Activated CD8-positive, alpha-beta memory T cell treated with anti-CD3 and anti-CD28 coated beads for 36 hours (primary cell): Measurements from ENCODE around the gene NCR2. TPM values are rescaled to one million over a fixed set of nuclear protein-coding genes. Genes with fewer than 3 reads are reported as not detected.

ENCODE experiments used
- CTCF ChIA-PET: fragments of 350-600 bp; sonication (Branson Sonifier 250); formaldehyde crosslinking; loops from one replicate; lab custom pipeline; 2021; ENCODE audit warnings: antibody characterized with exemption; lab: Charles Lee
- POLR2A ChIA-PET: fragments of 350-600 bp; sonication (Branson Sonifier 250); formaldehyde crosslinking; loops from one replicate; lab custom pipeline; 2021; ENCODE audit warnings: antibody characterized with exemption; lab: Charles Lee
- total RNA-seq, 2 experiments: library from RNA; stranded (reverse); gene quantifications; one replicate each; pipeline ENCODE4 v1.2.3, GENCODE V29; 2021

NCR2 gene
- total RNA-seq, 2 experiments from 2014 or later, result not detected

GRCh38 chr6:41348934-41349333, 13.5 kb downstream of the NCR2 start:
- ChIA-PET CTCF (interaction anchor here (1.2 to 1.8 kb wide), 2 partner anchors 19 to 76 kb away, joined by 3 to 6 read pairs; no protein-coding TSS in a partner anchor), POLR2A (no interaction called here)

DNA sequence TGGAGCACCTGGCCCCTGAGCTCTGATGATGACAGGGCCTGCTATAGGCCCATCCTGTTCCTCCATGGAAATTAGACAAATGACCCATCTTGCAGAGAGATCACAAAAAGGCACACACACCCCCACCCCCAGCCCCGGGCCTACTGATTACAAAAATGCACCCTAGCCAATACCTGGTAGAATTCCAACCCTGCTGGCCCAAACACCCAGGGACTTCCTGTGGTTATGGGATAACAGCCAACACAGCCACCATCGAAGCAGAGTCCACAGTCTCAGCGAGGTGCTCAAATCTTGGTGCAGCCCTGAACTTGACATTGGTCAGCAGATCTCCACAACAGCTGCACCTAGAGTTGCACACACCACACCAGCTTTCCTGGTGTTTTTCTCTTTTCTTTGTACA, 17.0 kb downstream of the NCR2 start:
- ChIA-PET POLR2A (no interaction called here), CTCF (no interaction called here)

DNA sequence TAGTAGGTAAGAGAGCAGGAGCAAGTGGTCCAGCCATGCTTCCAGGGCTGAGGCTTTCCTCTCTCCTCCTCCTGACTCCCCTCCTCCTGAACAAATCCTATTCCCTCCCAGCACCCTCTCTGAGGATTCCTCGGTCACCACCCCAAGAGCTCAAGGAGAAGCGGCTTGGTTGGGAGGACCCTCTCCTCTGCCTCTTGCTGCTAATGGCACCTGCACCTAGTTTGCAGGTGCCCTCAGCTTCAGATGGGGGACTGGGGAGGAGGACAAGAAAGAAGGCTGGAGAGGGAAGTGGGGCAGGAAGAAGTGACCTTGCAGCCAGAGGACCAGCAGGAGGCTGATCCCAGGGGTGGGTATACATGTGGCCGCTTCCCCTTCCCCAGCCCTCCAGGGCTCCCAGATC, 17.5 kb downstream of the NCR2 start:
- POLR2A ChIA-PET, result no interaction called here
- CTCF ChIA-PET, result no interaction called here

DNA sequence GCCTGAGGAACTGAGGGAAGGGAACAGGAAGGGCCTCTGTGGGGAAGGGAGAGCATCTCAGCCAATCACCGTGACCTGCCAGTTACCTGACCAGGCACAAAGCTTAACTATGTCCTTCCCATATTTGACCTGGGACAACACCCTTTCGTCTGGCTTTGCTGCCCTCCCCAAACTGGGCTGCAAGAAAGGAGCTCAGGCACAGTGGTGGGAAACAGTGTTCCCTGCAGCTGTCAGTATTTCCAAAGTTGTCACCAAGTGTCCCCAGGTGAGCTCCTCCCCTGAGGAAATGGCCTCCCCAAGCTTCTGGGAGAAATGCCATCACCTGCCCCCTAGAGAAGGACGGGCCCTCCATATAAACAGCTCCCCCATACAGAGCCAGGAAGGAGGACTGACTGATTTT, 17.9 kb downstream of the NCR2 start:
- ChIA-PET CTCF (no interaction called here), POLR2A (no interaction called here)

- CTCF ChIA-PET, result no interaction called here
These were observed 20.5 kb downstream of the NCR2 start for GRCh38 chr6:41355952-41356351.

GRCh38 chr6:41356825-41357224, 21.4 kb downstream of the NCR2 start:
- ChIA-PET CTCF (no interaction called here), POLR2A (no interaction called here)

More at GRCh38 chr6:41355952-41356351, 20.5 kb downstream of the NCR2 start:
- POLR2A ChIA-PET, result no interaction called here

DNA sequence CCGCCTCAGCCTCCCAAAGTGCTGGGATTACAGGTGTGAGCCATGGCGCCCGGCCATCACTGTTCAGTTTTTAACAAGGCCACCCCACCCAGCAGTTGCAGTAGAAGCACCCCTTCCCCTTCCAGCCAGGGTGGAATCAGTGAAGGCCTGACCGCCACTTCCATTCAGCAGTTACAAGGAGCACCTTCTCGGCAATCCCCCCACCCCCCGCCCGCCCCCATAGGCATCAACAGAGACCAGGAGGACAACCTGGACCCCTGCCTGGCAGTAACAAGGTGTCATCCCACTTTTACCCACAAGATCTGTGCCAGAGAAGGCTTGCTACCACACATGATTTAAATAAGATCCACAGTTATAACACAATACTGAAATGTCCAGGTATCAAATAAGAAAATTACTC, 23.1 kb downstream of the NCR2 start:
- POLR2A ChIA-PET, result no interaction called here
- CTCF ChIA-PET, result no interaction called here

GRCh38 chr6:41359617-41360313, 24.4 kb downstream of the NCR2 start:
- POLR2A ChIA-PET, result no interaction called here
- CTCF ChIA-PET, result no interaction called here

DNA sequence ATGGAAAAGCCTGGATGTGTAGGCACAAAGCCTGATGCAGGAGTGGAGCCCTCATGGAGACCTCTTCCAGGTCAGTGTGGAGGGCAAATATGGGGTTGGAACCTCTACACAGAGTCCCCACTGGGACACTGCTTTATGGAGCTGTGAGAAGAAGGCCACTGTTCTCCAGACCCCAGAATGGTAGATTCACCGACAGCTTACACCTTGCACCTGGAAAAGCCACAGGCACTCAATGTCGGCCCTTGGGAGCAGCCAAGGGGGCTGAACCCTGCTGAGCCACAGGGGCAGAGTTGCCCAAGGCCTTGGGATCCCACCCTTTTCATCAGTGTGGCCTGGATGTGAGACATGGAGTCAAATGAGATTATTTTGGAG, 24.9 kb downstream of the NCR2 start:
- CTCF ChIA-PET, result no interaction called here
- POLR2A ChIA-PET, result no interaction called here

DNA sequence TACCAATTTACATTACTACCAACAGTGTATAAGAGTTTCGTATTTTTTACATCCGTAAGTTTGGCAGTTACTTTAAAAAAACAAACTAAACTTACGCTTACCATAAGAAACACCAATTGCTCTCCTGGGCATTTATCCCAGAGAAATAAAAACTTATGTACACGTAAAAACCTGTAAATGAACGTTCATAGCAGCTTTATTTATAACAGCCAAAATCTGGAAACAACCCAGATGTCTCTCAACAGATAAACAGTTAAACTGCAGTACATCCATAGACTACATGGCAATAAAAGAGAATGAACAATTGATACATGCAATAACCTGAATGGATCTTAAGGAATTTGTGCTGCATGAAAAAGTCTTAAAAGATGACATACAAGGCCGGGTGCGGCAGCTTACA, 30.7 kb downstream of the NCR2 start:
- POLR2A ChIA-PET, result no interaction called here
- CTCF ChIA-PET, result interaction anchor here (1.3 kb wide), 1 partner anchor 317 kb away, joined by 5 read pairs; no protein-coding TSS in a partner anchor

DNA sequence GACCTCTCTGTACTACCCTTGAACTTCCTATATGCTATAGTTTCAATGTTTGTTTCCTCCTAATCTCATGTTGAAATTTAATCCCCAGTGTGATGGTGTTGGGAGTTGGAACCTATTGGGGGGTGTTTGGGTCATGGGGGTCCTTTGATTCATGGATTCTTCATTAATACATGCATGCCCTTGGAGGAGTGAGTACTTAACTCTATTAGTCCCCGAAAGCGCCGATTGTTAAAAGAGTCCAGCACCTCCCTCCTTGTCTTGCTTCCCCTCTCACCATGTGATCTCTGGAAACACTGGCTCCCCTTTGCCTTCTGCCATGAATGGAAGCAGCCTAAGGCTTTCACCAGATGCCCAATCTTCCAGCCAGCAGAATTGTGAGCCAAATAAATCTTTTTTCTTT, 31.7 kb downstream of the NCR2 start:
- CTCF ChIA-PET, result interaction anchor here (0.9 to 3.5 kb wide), 6 partner anchors 10 to 318 kb away, joined by 3 to 25 read pairs (median 4); partner anchors contain the start of gene NCR2
- POLR2A ChIA-PET, result no interaction called here

DNA sequence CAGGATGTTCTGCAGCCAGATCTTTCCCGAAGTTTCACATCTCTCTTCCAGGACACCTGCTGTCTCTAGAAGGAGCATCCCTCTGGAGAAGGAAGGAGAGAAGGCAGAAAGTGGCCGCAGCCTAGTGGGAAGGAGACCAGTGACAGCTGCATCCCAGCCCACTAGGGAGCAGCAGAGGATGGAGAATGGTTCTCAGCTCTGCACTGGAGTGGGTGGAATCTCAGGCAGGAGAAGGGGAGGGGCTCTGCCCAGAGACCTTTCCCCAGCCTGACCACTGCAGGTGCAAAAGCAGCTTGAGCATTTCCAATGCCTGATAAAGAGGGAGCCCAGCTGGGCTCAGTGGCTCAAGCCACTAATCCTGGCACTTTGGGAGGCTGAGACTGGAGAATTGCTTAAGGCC, 32.3 kb downstream of the NCR2 start:
- ChIA-PET POLR2A (no interaction called here), CTCF (interaction anchor here (0.9 to 3.5 kb wide), 15 partner anchors 9 to 317 kb away, joined by 3 to 25 read pairs (median 3); partner anchors contain the start of gene NCR2)

DNA sequence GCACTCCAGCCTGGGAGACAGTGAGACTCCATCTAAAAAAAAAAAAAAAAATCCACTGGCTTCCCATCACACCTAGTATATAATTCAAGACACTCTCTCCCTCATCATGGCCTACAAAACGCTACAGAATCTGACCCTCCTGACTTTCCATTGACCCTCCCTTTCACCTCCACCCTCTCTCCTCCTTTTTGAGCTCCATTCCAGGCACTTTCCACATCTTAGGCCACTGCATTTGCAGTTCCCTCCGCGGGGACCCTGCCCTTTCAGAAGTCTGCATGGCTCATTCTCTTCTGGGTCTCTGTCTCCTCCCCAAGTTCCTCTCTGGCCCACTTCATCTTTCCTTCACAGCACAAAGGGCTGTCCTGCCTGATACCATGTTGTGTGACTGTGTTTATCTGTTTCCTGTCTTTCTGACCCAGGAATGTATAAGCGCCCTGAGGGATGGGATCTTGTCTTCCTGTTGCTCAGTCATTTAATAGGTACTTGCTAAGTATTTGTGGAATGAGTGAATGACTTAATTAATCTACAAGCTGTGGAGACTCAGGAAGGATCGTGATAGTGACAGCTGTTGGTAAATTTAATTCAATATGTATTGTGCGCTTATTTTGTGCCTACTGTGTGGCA, 35.2 kb downstream of the NCR2 start:
- POLR2A ChIA-PET, result no interaction called here
- CTCF ChIA-PET, result interaction anchor here (0.6 to 3.5 kb wide), 5 partner anchors 37 to 314 kb away, joined by 3 to 21 read pairs (median 3); partner anchors contain the start of gene NCR2

- CTCF ChIA-PET, result interaction anchor here (2.4 kb wide), 1 partner anchor 313 kb away, joined by 9 read pairs; no protein-coding TSS in a partner anchor
- POLR2A ChIA-PET, result interaction anchor here (0.9 kb wide), 1 partner anchor 312 kb away, joined by 3 read pairs; no protein-coding TSS in a partner anchor
These were observed 36.1 kb downstream of the NCR2 start for GRCh38 chr6:41371461-41371991.

- ChIA-PET CTCF (interaction anchor here (2.4 kb wide), 1 partner anchor 312 kb away, joined by 9 read pairs; no protein-coding TSS in a partner anchor), POLR2A (interaction anchor here (0.9 kb wide), 1 partner anchor 311 kb away, joined by 3 read pairs; no protein-coding TSS in a partner anchor)
These were observed 36.8 kb downstream of the NCR2 start for GRCh38 chr6:41371992-41372831.

DNA sequence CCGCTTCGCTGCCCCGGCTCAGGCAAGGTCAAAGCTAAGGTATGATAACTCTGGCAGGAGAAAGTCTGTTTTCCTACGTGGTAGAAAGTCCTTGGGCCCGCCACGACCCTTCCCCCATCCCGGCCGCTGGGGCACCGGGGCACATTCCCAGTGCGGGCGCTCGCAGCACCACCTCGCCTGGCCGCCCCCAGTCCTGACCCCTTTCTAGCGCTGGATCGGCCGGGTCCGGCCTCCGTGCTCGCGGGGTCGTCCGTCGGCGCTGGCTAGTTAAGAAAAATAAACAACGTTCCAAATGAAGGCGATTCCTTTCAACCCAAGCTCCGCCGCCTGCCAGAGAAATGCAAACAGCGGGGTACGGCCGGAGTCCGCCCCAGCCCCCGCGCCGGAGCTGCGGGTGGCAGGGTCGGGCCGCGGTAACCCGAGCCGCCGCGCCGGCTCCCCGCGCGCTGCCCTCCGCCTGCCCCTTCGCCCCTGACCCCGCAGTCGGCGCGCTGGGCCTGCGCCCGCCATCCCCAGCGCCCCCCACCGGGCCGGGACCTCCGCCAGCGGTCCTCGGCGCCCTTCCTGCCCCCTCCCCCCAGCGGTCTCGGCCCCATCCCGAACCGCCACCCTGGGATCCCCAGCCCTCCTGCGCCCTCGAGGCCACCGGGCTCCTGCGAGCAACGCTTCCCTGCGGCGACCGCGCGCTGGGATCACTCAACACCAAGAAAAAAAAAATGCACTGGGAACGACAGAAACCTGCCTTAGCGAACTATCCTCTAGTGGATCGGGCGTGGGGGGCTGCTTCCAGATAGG, 37.6 kb downstream of the NCR2 start:
- POLR2A ChIA-PET, result no interaction called here

DNA sequence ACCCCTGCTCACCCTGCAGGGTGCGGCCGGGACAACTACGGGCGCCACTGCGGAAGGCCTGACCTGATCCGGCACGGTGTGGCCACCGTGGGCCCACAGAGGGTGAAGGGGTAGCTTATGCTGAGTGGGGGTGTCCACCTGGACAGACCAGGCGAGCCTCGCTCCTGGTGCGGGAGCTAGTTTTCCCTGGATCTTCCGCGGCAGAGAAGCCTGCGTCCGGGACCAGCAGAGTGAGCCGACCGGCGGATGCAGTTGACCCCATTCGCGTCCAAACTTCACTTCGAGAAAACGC, 38.2 kb downstream of the NCR2 start:
- POLR2A ChIA-PET, result no interaction called here

More for the DNA sequence above, 37.6 kb downstream of the NCR2 start:
- CTCF ChIA-PET, result no interaction called here

GRCh38 chr6:41373919-41374617, 38.7 kb downstream of the NCR2 start:
- POLR2A ChIA-PET, result no interaction called here
- CTCF ChIA-PET, result interaction anchor here (0.8 to 1.4 kb wide), 2 partner anchors 9 to 309 kb away, joined by 3 to 4 read pairs; no protein-coding TSS in a partner anchor

More for the DNA sequence above, 38.2 kb downstream of the NCR2 start:
- CTCF ChIA-PET, result interaction anchor here (0.8 to 1.4 kb wide), 2 partner anchors 8 to 310 kb away, joined by 3 to 4 read pairs; no protein-coding TSS in a partner anchor
